ENCODE measurements around the gene TCN1.
A peak's percentile ranks its signal among the peaks of the same experiment; 100 is the strongest.

TCN1 gene

GRCh38 chr11:59810189-59810910, 55.9 kb downstream of the TCN1 start, which contains the start of gene MRPL16:
Gene MRPL16, minus strand, starts transcription at chr11:59810778. Its CDS starts 120 bp downstream, at chr11:59810658.
- peak; percentile 79 to 81 for DNase-seq (ENCODE audit: extremely low read depth in 1 of 2, low read depth in 1 of 2)

DNA sequence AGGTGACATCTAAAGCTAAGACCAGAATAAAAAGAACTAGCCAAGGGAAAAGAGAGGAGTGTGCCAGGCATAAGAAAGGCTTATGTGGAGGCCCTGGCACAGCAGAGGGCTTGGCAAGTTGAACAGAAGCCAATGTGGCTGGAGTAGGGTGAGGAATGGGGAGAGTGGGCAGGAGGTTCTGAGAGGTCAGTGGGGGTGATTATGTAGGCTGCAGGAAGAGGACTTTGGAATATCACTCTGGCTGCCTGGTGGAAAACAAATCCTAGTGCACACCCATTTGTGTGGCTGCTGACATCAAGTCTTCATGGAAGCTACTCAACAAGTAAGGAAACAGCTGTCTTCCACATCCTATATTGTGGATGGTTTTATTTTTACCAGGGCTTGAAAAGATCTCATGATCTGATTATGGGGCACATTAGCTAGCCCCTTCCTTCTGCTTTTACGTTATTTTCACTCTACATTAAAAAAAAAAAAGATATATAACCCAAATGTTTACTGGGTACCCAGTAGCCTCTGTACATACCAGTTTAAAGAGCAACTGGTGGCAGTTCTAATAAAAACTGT, 59.2 kb downstream of the TCN1 start:
- DNase-seq (ENCODE audit: extremely low read depth in 1 of 2, low read depth in 1 of 2), result no peak

DNA sequence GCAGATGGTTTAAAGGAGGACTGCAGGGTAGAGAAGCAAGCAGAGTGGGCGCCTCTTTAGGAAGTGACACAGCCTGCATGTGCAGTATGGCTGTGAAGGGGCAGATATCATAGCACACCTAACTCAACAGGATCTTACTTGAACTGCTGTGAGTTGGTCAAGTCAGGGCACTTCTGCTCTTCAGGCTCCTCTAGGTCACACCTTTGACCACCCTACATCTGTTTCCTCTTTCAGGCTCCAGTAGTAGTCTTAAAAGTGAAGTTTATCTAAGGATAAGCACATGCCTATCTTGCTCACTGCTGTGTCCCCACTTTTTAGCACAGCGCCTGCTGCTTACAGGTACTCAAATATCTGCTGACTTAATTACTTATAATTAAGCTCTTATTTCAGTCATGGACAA, 62.2 kb downstream of the TCN1 start:
- no peak for DNase-seq (ENCODE audit: extremely low read depth in 1 of 2, low read depth in 1 of 2)
